ENCODE measurements around the gene U2SURP. TPM values are rescaled to one million over a fixed set of nuclear protein-coding genes. Genes with fewer than 3 reads are reported as not detected.

The U2SURP gene
- total RNA-seq, 1 donor from 2014 or later: 106 TPM

GRCh38 chr3:142966808-142967207, 34.6 kb upstream of the U2SURP start:
- FAIRE-seq (no peak), DNase-seq (ENCODE audit: low read depth) (no peak)
- Histone ChIP-seq H3K27ac (ENCODE audit: low read depth, low read length) (no peak overlapping the region), H4K20me1 (ENCODE audit: insufficient read depth, low read length) (no peaks in the 10 kb centered on the region), H3K9ac (ENCODE audit: low read length) (no peak overlapping the region), H3K36me3 (ENCODE audit: insufficient read depth, low read length) (no peaks in the 10 kb centered on the region), H3K4me1 (ENCODE audit: insufficient read depth, low read length) (peaks cover 4% of the 10 kb centered on the region), H2AFZ (ENCODE audit: low read depth, low read length) (no peak overlapping the region), H3K27me3 (ENCODE audit: insufficient read depth, low read length) (peaks cover 10% of the 10 kb centered on the region), H3K4me2 (ENCODE audit: low read length) (no peak overlapping the region), H3K4me3 (ENCODE audit: insufficient read depth, low read depth, low read length) (no peak overlapping the region), H3K9me3 (ENCODE audit: insufficient read depth, low read depth, low read length) (peaks cover 7% of the 10 kb centered on the region), H3K79me2 (ENCODE audit: insufficient read depth, low read length) (no peaks in the 10 kb centered on the region)
- TF ChIP-seq CTCF (IDR thresholded peaks at IDR 0.05; ENCODE audit: insufficient read depth, low read depth, low read length) (no peak), EZH2 (IDR thresholded peaks at IDR 0.05; ENCODE audit: insufficient read depth, low read length) (no peak)
- Mint-ChIP-seq H3K27me3 (ENCODE audit: low read depth, unreplicated experiment) (peaks cover 21% of the 10 kb centered on the region), H3K4me1 (ENCODE audit: low read depth, unreplicated experiment) (peaks cover 5% of the 10 kb centered on the region), H3K4me3 (ENCODE audit: unreplicated experiment) (no peak overlapping the region), H3K36me3 (ENCODE audit: low read depth, unreplicated experiment) (peaks cover 2% of the 10 kb centered on the region), H3K27ac (ENCODE audit: unreplicated experiment) (no peak overlapping the region), H3K9me3 (ENCODE audit: unreplicated experiment) (peaks cover 2% of the 10 kb centered on the region)

GRCh38 chr3:142968319-142969025, 32.9 kb upstream of the U2SURP start:
- Mint-ChIP-seq H3K4me1 (ENCODE audit: low read depth, unreplicated experiment) (peaks cover 3% of the 10 kb centered on the region), H3K27me3 (ENCODE audit: low read depth, unreplicated experiment) (peaks cover 12% of the 10 kb centered on the region), H3K36me3 (ENCODE audit: low read depth, unreplicated experiment) (peaks cover 2% of the 10 kb centered on the region), H3K27ac (ENCODE audit: unreplicated experiment) (no peak overlapping the region), H3K9me3 (ENCODE audit: unreplicated experiment) (no peaks in the 10 kb centered on the region), H3K4me3 (ENCODE audit: unreplicated experiment) (no peak overlapping the region)
- no peak for DNase-seq (ENCODE audit: low read depth)
- Histone ChIP-seq H3K9me3 (ENCODE audit: insufficient read depth, low read depth, low read length) (no peaks in the 10 kb centered on the region), H2AFZ (ENCODE audit: low read depth, low read length) (no peak overlapping the region), H3K27ac (ENCODE audit: low read depth, low read length) (no peak overlapping the region), H3K4me1 (ENCODE audit: insufficient read depth, low read length) (peaks cover 4% of the 10 kb centered on the region), H3K4me3 (ENCODE audit: insufficient read depth, low read depth, low read length) (no peak overlapping the region), H3K9ac (ENCODE audit: low read length) (no peak overlapping the region), H3K79me2 (ENCODE audit: insufficient read depth, low read length) (no peaks in the 10 kb centered on the region), H3K27me3 (ENCODE audit: insufficient read depth, low read length) (peaks cover 10% of the 10 kb centered on the region), H3K36me3 (ENCODE audit: insufficient read depth, low read length) (no peaks in the 10 kb centered on the region), H3K4me2 (ENCODE audit: low read length) (no peak overlapping the region), H4K20me1 (ENCODE audit: insufficient read depth, low read length) (no peaks in the 10 kb centered on the region)
- TF ChIP-seq EZH2 (IDR thresholded peaks at IDR 0.05; ENCODE audit: insufficient read depth, low read length): no peak
- no peak for TF ChIP-seq CTCF (IDR thresholded peaks at IDR 0.05; ENCODE audit: insufficient read depth, low read depth, low read length)
- FAIRE-seq: no peak

DNA sequence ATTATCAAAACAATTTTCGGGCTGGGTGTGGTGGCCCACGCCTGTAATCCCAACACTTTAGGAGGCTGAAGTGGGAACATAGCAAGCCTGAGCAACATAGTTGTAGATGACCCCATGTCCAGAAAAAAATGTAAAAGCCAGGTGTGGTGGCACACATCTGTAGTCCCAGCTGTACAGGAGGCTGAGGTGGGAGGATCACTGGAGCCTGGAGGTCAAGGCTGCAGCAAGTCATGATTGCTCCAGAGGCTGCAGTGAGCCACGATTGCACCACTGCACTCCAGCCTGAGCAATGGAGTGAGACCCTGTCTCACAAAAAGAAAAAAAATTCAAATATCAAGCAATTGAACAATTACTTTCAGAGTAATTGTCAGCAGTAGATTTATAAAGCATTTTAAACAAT, 29.9 kb upstream of the U2SURP start:
- Mint-ChIP-seq H3K9me3 (ENCODE audit: unreplicated experiment) (no peaks in the 10 kb centered on the region), H3K4me1 (ENCODE audit: low read depth, unreplicated experiment) (no peaks in the 10 kb centered on the region), H3K4me3 (ENCODE audit: unreplicated experiment) (no peak overlapping the region), H3K27me3 (ENCODE audit: low read depth, unreplicated experiment) (peaks cover 7% of the 10 kb centered on the region), H3K36me3 (ENCODE audit: low read depth, unreplicated experiment) (no peaks in the 10 kb centered on the region), H3K27ac (ENCODE audit: unreplicated experiment) (no peak overlapping the region)
- Histone ChIP-seq H3K27ac (ENCODE audit: low read depth, low read length) (no peak overlapping the region), H3K9ac (ENCODE audit: low read length) (no peak overlapping the region), H3K27me3 (ENCODE audit: insufficient read depth, low read length) (peaks cover 3% of the 10 kb centered on the region), H3K79me2 (ENCODE audit: insufficient read depth, low read length) (no peaks in the 10 kb centered on the region), H3K4me2 (ENCODE audit: low read length) (no peak overlapping the region), H3K9me3 (ENCODE audit: insufficient read depth, low read depth, low read length) (no peaks in the 10 kb centered on the region), H3K4me1 (ENCODE audit: insufficient read depth, low read length) (no peaks in the 10 kb centered on the region), H3K4me3 (ENCODE audit: insufficient read depth, low read depth, low read length) (no peak overlapping the region), H4K20me1 (ENCODE audit: insufficient read depth, low read length) (no peaks in the 10 kb centered on the region), H2AFZ (ENCODE audit: low read depth, low read length) (no peak overlapping the region), H3K36me3 (ENCODE audit: insufficient read depth, low read length) (no peaks in the 10 kb centered on the region)
- no peak for FAIRE-seq
- no peak for TF ChIP-seq EZH2 (IDR thresholded peaks at IDR 0.05; ENCODE audit: insufficient read depth, low read length)
- no peak for TF ChIP-seq CTCF (IDR thresholded peaks at IDR 0.05; ENCODE audit: insufficient read depth, low read depth, low read length)
- DNase-seq (ENCODE audit: low read depth): no peak

Measured in astrocyte (in vitro differentiated cells and primary cell).